NCI-H345 (cell line): ENCODE data around the gene DESI2.
"Not testable (repeated sequence)": the region's sequence is repeated elsewhere in the genome, so short reads cannot be mapped to it uniquely, and the experiment has no call there.

Source experiments
- DNase-seq: peaks from one replicate; lab custom pipeline; 2025; lab: John Stamatoyannopoulos, UW

DESI2 gene

GRCh38 chr1:244654108-244655038 is 1.4 kb downstream of the DESI2 start:
- DNase-seq, result no peak

GRCh38 chr1:244655186-244655585 is 2.3 kb downstream of the DESI2 start:
- DNase-seq, result no peak

GRCh38 chr1:244657421-244657820 is 4.5 kb downstream of the DESI2 start:
- no peak for DNase-seq

GRCh38 chr1:244659694-244660093 is 6.8 kb downstream of the DESI2 start:
- DNase-seq, result no peak

DNA sequence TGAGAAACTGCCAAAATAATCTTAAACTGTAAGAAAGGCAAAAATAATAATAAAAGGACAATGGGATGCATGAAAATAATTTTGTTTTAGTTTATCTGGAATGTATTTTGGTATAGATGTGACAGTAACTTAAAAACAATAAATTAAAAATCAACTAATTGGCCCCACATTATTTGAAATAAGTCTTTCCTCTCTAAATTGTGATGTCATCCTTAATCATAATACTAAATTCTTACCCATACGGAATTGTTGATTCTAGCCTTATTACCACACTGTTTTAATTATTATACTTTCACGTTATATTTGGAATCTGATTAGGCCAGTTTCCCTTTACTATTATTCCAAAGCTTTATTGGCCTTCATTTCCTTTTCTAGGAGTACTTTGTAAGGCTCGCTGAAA is 7.7 kb downstream of the DESI2 start:
- DNase-seq, result no peak

GRCh38 chr1:244661569-244662312 is 8.8 kb downstream of the DESI2 start:
- DNase-seq, result not testable (repeated sequence)

DNA sequence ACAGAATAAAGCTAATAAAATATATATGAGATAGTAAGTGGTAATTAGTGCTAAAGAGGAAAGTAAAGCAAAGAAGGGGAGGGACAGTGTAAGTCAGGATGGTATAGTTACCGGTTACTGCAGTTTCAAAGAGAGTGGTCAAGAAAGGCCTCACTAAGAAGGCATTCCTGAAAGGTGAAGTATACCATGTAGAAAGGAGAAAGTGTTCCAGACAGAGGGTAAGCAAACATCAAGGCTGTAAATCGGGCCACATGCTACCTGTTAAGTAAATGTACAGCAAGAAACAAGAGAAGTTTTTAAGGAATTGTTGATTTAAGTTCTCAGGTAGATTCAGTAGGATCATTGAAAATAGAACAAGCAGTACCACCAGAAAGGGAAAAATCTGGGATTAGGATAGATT is 9.7 kb downstream of the DESI2 start:
- DNase-seq, result no peak

DNA sequence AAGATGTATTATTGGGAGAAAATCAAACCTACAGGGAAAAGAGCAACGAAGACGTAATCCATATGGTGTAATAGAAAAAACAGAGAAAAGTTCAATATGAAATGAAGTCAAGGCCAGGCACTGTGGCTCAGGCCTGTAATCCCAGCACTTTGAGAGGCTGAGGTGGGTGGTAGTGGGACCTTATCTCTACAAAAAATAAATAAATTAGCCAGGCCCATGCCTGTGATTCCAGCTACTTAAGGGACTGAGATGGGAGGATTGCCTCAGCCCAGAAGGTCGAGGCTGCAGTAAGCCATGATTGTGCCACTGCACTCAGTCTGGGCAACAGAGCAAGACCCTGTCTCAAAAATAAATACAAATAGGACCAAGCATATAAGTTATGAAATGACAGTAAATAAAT is 11.4 kb downstream of the DESI2 start:
- no peak for DNase-seq

DNA sequence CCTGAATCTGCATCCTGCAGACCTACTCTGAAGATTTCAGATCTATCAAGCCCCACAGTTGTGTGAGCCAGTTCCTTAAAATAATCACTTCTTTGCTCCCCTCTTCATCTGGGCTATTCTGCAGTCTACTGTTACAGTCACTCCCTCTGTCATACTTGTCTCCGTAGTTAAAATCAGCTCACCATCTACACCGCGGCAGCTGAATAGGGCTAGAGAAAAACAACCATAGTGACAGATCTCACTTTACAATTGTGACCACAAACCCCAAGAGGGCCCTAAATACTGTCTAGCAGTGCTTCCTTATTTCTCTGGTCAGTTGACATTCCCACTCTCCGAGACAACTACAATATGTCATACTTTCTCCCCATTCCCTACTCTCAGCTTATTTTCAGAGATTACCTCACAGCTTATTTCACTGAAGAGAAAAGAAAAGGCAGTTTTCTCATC is 12.9 kb downstream of the DESI2 start:
- no peak for DNase-seq

- DNase-seq, result not testable (repeated sequence)
These were observed 13.9 kb downstream of the DESI2 start for GRCh38 chr1:244666672-244667418.

DNA sequence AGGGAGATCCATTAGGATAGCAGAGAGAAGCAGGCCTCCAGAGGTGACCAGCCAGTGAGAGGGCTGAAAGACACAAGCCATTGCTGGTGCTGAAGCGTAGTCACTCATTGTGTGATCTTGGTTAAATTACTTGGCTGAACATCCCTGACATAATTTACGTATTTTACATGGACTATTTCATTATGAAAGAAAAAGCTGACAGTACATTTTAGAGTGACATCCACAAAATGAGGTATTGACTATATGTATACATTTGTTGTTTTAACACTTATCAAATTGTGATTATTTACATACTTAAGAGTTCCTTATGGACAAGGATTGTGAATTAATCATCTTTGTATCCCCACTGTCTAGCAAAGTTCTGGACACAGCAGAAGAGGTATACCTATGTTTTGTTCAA is 14.9 kb downstream of the DESI2 start:
- no peak for DNase-seq

DNA sequence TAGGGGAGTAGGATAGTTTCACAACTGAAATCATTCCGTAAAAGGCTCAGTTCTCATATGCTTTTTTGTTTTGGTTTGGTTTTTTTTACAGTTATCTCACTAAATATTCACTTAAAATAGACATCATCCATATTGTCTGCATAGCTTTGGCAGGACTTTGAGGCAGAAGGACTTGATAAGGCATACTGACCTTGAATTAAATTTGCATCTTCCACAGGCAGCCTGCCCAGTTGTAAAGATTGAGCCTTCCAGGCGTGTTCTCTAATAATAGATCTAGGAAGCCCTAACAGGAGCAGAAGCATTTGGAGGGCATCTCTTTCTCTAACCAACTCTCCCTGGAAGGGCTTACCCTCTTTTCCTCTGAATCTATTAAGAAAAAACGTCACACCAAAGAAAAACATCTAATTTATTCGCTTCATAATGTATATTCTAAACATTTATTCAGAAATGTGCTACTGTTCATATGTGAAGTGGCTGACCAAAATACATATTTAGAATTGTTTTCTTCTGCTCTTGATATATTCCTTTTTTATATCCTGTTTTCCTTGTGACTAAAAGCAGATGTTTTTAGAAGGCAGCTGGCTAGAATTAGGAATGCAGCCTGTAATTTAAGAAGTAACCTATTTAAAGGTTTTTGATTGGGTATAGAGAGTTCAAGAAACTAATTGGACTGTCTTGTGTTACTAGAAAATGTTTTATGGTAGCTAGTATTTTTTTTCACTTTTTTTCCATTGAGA is 20.2 kb downstream of the DESI2 start:
- no peak for DNase-seq

DNA sequence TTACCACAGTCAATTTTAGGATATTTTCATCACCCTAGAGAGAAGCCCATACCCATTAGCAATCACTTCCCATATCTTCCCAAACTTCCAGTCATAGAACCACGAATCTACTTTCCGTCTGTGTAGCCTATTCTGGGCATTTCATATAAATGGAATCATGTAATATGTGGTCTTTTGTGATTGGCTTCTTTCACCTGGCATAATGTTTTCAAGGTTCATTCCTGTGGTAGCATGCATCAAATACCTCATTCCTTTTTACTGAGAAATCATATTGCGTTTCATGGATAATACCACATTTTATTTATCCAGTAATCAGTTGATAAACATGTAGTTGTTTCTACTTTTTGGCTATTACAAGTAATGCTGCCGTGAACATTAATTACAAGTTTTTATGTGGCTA is 21.5 kb downstream of the DESI2 start:
- DNase-seq, result no peak

GRCh38 chr1:244675167-244675566 is 22.2 kb downstream of the DESI2 start:
- DNase-seq, result no peak

DNA sequence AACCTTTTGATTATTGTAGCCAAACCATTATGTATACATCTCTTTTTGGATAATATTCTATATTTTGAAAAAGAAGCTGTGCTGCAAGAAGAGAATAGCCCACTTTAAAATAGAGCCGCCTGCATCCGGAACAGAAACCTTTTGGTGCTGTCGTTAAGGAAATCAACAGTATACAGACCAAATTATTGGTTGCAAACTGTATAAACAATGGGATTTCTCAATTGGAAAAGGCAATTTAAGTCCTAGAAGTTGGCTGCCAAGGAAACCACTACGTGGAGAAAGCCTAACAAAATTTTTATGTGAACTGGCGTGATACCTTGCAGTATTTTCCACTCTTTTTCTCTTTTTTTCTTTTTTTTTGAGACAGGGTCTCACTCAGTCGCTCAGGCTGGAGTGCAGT is 25.8 kb downstream of the DESI2 start:
- no peak for DNase-seq

GRCh38 chr1:244680667-244681066 is 27.7 kb downstream of the DESI2 start:
- DNase-seq, result no peak

DNA sequence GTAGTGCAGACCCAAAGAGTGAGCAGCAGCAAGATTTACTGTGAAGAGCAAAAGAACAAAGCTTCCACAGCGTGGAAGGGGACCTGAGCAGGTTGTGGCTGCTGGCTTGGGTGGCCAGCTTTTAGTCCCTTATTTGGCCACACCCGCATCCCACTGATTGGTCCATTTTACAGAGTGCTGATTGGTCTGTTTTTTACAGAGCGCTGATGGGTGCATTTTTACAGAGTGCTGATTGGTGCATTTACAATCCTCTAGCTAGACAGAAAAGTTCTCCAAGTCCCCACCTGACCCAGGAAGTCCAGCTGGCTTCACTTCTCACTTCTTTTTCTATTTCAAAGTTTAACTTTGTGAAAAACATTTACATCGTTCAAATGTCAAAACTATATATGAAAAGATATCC is 29.2 kb downstream of the DESI2 start:
- DNase-seq, result not testable (repeated sequence)

DNA sequence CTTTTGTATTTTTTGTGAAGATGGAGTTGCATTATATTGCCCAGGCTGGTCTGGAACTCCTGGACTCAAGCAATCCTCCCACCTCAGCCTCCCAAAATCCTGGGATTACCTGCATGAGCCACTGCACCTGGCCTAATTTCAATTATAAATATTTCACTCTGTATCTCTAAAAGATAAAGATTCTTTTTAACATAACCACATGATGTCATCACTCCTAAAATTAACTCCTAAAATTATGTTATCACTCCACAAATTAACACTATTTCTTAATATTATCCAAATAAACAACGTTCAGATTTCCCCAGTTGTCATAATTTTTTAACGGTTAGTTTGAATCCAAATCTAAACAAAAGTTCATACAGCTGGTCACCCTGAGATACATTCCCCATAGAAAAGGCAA is 43.0 kb downstream of the DESI2 start:
- no peak for DNase-seq

DNA sequence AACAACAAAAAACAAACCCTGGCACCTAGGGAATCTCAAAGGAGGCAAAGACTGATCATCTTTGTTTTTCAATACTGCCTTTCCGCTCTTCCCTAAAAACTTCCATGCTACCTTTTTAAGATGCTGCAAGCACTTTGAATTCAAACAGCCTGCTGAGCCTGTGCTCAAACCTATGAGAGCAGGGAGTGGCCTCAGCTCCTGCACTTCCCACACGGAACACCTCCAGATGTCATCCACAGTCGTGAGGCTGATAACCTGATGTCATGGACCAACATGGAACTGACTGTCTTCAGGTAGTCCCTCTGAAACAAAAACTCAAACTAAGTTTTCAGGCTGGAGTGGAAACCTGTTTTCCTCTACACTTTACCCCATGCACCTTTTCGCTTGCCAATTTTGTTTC is 46.8 kb downstream of the DESI2 start:
- DNase-seq, result no peak

- no peak for DNase-seq
These were observed 47.9 kb downstream of the DESI2 start for GRCh38 chr1:244700808-244701207.

DNA sequence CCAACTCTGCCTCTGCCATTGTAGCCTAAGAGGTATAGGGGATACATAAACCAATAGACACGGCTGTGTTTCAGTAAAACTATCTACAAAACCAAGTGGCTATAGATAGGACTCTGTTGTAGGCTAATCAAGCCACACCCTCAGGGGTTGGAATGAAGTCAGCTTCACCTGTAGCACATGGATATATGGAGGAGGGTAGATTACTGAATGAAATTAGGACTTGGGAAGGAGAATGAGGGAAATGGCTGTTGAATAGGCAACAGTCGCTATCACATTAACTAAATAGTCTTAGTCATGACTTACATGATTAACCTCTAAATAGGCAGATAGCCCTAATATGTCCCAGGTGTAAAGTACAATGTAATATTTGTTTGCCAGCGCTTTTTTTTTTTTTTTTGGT is 49.7 kb downstream of the DESI2 start:
- DNase-seq, result no peak

- no peak for DNase-seq
These were observed 51.2 kb downstream of the DESI2 start for GRCh38 chr1:244704107-244704506.
